CD4-positive, alpha-beta T cell treated with Interleukin-17A for 4 hours (primary cell): Measurements from ENCODE around the gene CAPZA1.
A peak's percentile ranks its signal among the peaks of the same experiment; 100 is the strongest.

Experiments
- DNase-seq: peaks from one replicate; pipeline ENCODE4 v3.0.0-alpha.2; 2020; ENCODE audit warnings: mixed read lengths

Gene CAPZA1

DNA sequence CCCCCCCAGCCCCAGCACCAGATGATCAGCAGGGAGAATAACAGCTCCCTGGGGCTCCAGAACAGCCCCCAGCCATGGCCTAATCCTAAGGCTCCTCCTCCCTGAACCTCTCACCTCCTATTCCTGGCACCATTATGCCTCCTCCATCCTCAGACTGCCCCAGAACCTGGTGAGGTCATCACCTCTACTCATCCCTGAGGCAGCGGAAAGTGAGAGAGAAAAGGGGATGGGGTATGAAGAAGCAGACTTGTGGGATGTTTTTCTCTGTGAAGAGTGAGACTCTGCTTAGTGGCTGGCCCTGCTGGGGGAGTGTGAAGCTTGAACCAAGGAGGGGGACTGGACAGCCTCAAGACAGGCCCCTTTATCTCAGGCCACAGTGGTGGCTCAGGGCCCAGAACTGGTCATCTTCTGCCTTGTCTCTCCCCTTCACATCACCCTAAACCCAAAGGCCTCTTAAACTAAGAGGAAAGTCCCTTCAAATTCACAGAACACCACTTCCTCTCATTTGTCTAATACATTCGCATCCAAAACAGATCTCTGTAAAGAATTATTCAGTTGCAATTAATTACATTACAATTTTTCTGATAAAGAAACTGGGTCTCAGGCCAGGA lies 97.7 kb downstream of the CAPZA1 start:
- no peak for DNase-seq

DNA sequence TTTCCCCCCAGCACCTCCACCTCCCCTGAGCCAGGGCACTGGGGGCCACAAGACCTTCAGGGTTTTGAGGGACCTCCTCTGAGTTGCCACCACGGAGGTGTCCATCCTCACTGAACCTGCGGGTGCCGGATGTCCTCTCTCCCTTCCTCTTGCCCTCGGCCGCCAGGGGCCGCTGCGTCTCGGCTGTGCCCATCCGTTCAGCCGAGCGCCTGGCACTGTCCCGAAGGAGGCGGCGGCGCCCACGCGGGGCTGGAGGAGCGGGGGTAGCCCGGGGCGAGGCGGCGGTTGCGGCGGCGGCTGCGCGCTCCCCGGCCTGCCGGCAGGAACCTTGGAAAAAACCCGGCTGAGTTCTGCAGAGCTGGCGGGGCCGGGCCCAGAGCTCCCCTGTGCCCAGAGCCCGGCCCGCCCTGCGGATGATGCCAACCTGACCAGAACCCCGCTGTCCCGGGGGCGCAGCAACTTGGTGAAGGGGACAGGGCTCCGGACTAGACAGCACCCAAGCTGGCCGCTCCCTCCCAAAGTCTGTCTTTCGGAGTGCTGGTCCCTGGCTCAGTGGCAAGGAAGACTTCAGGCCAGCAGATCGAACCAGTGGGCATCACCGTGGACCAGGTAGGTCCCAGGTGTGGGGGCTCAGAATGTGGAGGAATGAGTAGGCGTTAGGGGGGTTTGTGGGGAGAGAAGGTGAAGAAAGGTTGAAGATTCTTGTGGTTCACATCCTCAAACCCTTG lies 99.2 kb downstream of the CAPZA1 start:
- peak; percentile 83 for DNase-seq

DNA sequence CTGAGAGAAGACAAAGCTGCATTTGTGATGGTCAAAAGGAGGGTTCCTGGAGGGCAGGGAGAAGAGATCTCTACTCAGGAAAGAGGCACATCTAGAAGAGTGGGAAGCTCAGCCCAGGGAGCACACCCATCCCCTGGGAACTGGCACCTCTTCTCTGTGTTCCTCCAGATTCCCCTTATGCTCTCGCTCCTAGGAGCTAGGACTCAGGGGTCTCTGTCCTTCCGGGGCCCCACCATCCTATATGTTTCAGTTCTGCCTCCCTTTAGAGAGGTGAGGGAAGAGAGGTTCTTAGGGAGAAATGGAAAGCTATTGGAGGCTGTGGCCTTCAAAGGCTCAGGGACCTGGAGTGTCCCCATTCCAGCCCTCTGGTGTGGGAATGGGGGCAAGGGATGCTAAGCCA lies 100.1 kb downstream of the CAPZA1 start:
- DNase-seq: no peak

DNA sequence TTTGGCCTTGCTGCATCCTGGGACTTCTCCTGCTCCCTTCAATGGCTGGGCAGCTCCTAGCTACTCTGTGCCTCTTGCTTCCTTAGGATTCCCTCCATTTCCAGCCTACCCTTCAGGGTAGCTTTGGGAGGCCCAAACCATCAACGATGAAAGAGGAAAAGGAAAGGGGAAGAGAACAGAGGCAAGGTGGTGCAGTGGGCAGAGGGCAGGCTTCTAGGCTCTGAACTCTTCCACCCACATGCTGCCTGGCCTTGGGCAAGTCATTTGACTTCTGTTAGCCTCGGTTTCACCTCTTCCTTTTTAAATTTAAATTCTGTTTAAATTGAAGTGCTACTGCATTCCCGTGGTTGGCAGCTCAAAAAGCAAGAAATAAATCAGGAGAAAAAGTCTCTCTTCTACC lies 101.2 kb downstream of the CAPZA1 start:
- DNase-seq: no peak
